ENCODE results near the gene GADD45A.
"Not testable (repeated sequence)": the region's sequence is repeated elsewhere in the genome, so short reads cannot be mapped to it uniquely, and the experiment has no call there.

The GADD45A gene, protein sequence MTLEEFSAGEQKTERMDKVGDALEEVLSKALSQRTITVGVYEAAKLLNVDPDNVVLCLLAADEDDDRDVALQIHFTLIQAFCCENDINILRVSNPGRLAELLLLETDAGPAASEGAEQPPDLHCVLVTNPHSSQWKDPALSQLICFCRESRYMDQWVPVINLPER

DNA sequence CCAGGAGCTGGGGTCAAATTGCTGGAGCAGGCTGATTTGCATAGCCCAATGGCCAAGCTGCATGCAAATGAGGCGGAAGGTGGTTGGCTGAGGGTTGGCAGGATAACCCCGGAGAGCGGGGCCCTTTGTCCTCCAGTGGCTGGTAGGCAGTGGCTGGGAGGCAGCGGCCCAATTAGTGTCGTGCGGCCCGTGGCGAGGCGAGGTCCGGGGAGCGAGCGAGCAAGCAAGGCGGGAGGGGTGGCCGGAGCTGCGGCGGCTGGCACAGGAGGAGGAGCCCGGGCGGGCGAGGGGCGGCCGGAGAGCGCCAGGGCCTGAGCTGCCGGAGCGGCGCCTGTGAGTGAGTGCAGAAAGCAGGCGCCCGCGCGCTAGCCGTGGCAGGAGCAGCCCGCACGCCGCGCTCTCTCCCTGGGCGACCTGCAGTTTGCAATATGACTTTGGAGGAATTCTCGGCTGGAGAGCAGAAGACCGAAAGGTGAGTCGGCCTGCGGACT lies at the start of gene GADD45A:
GADD45A (plus strand) TSS at position 135 of the 491 bp plus-strand sequence; CDS start at position 429, 294 bp downstream.
- peak; percentile 99 for DNase-seq (ENCODE audit: low read depth)

DNA sequence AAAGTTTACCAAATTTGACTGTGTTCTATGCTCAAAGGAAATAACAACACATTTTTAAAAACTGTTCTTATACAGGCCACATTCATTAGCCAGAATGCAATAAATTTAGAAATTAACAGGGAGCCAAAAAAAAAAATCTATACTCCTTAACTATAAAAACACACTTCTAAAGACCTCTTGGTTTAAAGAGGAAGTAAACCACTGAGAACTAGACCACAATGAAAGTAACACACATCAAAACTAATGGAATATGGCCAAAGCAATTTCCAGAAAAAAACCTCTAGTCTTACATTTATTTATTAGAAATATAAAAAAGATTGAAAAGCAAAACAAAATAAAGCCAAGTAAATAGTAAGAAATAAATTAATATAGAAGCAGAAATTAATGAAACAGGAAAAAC lies 48.9 kb upstream of the GADD45A start:
- no peak for DNase-seq (ENCODE audit: low read depth)

DNA sequence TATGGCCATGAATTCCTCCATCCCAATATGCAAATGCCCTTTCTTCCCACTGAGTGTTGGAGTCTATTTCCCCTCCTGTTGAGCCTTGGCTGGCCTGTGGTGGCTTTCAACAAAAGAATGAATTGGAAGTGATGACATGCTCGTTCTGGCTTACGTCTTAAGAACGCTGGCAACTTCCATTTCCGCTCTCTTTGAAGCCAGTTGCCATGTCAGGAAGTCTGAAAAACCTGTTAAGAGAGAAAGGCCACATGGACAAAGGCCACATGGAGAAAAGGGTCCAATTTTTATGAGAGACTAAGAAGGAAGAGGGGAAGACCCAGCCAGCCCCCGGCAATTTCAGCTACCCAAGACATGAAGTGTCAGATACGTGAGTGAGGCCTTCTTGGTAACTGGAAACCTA lies 45.6 kb upstream of the GADD45A start:
- no peak for DNase-seq (ENCODE audit: low read depth)

DNA sequence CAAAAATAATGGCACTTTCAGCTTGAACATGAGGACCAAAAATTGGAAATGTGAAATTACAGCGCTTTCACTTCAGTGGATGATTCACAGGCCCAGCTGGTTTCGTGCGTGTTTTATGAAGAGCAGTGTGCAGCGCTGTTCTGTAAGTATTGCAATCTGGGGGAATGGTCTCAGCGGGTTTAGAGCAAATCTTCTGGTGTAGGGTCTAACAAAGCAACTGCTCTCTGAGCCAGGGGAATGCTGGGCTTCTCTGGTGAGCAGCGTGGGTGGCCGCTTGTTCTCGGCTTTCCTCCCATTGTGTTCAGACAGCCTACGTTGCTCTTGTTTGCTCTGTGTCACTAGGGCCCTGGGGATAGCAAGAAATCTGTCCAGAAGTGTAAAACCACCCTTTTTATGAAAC lies 42.4 kb upstream of the GADD45A start:
- DNase-seq (ENCODE audit: low read depth), result no peak

DNA sequence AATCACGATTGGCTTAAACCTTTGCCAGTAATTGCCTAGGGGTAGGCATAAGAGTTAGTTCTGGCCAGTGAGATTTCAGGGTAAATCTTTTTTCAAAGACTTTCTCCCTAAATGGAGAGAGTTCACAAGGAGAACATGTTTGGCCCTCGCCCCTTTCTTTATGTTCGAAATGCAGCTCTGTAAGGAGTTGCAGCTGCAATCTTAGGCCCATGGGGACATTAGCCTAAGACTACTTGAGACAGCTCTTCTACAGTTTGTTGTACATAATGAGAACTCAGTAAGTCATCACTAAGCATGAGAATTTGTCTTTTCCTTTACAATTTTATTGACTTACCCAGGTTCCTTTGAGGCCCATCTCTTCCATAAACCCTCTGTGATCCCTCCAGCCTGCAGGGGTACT lies 40.4 kb upstream of the GADD45A start:
- DNase-seq (ENCODE audit: low read depth), result no peak

DNA sequence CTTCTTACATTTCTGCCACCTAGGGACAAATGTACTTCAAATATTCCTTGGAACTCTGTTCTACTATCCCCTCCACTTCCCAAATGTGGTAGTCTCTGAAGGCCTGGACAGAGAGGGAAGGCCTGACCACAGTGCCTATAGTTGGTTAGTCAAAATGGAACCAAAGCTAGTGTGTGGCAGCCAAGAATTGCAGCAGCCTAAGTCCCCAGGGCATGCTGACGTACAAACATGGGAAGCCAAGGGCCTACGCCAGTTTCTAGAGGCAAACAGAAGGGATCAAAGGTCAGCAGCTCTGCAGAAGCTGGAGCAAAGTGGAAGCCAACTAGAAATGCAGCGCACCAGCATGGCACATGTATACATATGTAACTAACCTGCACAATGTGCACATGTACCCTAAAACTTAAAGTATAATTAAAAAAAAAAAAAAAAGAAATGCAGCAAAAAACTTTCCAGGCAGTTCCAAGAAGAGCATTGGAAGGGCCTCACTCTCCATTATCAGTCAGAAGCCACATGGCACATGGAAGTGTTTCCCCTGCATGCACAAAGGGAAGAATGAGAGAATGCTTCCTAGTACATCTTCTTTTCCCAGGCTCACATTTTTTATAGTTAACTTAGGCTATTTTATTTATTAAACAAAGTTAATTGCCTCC lies 39.4 kb upstream of the GADD45A start:
- DNase-seq (ENCODE audit: low read depth), result no peak

DNA sequence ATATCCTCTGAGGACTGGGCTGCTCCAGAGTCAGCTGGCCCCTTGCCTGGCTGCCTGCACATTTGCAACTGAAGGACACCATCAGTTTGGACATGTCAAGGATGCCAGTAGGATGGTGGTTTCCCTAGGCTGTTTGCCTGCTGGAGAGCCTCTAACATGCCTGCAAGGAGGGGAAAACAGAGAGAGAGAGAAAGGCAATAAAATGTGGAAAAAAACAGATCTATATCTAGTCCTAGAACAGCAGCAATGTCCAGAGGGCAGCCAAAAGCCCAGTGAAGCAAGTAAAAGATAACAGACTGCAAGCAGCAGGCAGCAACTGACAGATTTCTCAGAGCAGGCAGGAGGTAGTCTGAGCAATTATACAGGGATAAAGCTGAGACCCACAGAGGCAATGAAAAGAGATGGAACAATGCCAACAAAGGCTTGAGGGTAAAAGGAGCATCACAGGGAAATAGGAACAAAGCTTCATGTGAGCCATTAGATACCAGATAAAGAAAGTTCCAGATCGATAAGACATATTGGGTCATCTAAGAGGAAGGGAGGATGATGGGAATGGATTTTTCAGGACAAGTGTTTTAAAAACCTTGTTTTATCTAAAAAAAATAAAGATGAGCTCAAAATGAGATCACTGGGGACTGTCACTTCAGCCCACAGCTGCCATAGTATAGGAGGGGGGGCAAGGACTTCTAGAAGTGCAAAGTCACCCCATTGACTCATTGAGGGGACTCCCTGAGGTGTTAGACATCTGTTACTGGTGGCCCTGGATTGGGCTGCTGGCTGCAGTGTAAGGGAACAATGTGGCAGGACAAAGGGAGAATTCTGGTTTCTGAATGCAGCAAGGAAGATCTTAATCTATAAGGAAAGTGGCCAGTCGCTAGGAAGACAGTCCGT lies 38.6 kb upstream of the GADD45A start:
- no peak for DNase-seq (ENCODE audit: low read depth)

DNA sequence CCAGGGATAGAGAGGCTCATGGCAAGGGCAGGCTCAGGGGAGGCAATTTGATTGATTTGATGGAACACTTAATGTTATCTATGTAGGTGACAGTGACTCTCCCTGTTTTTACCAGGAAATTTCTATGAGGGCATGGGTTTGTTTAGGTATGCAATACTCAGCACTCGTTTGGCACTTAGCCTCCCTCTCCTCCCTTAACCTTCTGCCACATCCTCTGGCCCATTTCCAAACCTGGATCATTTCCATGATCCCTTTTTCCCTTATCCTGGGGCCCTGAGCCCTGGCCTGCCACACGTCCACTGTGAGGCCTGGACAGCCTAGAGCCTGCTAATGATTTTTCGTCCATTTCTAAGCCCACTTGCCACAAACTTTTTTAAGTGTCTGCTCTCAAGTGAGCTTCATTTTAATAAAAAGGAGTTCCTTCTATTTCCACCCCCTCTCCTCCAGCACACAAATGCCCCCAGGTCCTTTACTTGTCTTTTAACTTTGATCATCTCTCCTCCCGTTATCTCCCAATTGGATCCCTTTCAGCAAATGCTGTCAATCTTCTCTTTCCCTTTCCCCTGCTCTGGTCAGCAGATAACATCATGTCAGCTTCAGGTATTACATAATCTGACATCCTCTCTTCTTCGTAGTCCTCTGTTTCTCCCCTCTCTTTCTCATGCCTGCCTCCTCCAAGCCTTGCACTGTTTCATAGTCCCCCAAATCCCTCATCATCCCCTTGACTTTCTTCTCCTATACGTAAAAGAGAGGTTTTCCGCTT lies 37.8 kb upstream of the GADD45A start:
- DNase-seq (ENCODE audit: low read depth), result peak; percentile 41

DNA sequence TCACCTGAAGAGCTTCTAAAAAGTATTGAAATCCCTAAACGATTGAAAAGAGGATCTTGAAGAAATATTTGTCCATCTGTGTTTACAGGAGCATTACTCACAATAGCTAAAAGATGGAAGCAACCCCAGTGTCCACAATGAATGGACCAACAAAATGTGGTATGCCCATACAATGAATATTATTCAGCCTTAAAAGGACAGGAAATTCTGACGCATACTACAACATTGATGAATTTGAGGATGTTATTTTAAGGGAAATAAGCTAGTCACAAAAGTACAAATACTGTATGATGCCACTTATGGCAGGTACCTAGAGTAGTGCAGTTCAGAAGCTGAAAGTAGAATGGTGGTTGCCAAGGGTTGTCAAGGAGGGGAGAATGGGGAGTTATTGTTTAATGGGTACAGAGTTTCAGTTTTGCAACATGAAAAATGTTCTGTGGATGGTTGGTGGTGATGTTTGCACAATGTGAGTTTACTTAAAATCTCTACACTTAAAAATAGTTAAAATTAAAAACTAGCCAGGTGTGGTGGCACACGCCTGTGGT lies 37.1 kb upstream of the GADD45A start:
- no peak for DNase-seq (ENCODE audit: low read depth)

DNA sequence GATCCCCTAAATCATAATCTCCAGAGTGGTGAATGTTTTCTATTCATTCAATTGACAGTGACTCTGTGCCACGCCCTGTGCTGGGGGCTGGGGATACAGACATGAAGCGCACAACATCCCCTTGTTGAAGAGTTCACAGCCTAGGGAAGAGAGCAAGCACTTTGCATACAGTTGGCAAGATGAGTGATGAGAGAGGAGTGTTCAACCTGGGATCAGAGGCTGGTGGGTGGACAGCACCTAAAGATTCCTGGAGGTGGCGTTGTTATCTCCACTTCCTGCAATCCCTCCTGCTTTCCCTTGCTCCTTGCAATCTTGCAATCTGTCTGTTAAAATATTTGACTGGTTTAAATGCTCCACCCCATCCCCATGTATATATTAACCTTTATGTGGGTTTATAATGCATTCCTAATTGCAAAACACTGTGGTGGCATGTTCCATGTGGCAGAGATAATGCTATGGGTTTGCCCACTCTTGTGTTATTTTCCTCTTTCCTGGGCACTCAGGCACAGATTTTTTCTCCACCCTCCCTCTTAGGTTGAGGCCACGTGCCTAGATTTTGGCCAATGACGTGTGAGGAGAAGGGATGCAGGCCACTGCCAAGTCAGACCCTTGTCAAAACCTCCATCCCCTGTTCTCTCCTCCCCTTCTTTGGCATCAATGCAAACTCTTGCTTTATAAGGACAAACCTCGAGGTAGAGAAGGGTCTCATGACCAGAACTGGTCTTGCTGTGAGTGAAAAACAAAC lies 36.2 kb upstream of the GADD45A start:
- DNase-seq (ENCODE audit: low read depth), result no peak

DNA sequence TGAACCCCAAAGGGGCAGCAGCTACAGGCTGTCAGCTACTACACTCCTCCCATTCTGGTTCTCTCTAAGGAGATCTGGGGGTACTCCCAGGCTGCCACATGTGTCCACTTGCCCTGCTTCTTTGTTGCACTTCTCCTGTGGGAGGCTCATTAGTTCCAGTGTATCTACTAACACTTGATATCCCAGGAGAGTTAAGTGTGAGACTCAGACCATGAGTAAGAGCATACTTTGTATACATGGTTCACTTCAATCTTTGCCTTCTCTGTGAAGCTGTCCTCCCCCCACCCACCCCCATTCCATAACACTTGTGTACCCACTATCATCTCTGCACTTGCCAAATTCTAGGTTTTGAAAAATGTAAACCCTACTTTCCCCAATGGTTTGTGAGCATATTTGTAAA lies 34.9 kb upstream of the GADD45A start:
- DNase-seq (ENCODE audit: low read depth), result no peak

DNA sequence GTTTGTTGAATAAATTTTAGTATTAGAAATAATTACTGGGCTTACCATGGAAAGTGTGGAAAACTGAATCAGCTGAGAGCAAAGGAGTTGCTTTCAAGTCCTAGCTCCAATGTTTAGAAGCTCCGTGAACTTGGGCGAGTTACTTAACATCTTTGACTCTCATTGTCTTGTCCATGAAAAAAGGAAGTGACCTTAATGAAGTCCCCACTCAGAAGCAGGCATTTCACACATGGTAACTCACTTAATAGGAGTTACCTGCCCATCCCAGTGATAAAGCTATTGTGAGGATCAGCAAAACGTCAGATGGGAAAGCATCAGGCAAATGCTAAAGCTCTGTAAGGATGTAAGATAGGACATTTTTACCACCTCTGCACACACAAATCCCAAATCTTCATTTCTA lies 34.0 kb upstream of the GADD45A start:
- no peak for DNase-seq (ENCODE audit: low read depth)

DNA sequence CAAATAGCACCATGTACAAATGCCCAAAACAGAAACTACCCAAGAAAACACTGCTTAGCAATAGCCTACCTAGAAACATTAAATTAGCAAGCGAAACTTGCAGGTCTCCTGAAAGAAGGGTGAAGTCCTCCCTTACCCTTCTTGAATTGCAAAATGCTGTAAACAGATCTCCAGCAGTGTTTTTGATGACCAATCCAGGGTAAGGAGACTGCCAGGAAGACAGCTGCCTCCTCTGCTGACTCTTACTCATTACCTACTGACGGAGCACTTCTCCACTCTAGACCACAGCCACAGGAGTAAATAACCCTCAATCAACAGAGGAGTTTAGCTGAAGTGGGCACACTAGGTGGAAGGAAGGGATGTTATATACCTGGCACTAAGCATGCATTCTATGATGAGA lies 32.2 kb upstream of the GADD45A start:
- DNase-seq (ENCODE audit: low read depth), result no peak

DNA sequence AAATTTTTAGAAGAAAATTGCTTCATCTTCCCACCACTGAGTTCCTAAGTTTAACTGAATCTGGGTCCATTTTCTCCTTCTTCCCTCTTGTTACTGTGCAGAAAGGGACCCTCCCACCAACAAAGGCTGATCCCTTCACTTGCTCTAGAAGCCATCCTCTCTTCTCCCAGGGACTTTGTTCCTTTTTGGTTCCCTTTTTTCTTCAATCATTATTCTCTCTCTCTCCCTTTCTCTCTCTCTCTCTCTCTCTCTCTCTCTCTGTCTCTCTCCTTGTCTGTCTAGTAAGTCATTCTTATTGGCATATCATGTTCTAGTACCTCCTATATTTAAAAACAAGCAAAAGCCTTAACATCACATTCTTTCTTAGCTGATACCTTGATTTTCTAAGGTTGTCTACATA lies 31.7 kb upstream of the GADD45A start:
- DNase-seq (ENCODE audit: low read depth), result no peak

DNA sequence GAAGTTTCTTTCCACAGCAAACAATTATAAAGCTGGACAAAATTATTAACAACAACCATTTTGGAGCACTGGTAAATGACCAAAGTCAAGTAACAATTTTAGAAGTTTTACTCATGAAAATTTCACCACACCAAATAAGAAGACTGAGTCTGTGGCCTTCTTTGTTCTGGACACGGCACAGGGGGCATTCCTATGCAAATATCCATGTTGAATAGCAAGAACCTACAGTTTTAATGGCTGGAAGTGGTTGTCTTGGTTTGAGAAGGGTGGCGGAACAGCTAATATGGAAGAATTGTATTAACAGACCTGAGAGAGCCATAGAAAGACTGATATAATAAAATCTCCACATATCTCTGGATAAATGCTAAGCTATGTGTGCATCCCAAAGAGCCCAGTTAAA lies 29.4 kb upstream of the GADD45A start:
- no peak for DNase-seq (ENCODE audit: low read depth)

DNA sequence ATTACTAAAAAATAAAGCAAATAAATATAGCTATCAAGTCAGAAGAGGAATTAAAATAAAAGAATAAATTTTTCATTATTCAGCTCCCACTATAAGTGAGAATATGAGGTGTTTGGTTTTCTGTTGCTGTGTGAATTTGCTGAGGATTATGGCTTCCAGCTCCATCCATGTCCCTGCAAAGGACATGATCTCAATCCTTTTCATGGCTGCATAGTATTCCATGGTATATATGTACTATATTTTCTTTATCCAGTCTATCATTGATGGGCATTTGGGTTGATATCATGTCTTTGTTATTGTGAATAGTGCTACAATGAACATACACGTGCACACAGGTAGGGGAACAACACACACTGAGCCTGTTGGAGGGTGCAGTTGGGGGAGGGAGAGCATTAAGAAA lies 27.8 kb upstream of the GADD45A start:
- not testable (repeated sequence) for DNase-seq (ENCODE audit: low read depth)

DNA sequence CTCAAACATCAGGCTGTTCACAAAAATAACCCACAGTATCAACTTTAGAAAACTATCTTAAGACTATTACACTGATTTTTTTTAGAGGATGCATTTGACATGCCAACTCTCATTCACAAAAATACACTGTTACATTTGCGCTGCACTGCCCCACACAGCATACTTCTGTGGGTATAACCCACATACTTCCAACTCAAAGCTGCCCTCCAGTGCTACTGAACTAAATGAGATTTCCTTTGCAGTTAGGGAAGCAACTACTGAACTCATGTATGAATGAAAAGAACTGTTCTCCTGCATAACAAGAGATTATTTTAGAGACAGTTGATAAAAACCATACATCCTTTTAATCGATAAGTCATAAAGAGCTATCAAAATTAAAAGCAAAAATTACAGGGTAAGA lies 25.8 kb upstream of the GADD45A start:
- no peak for DNase-seq (ENCODE audit: low read depth)

DNA sequence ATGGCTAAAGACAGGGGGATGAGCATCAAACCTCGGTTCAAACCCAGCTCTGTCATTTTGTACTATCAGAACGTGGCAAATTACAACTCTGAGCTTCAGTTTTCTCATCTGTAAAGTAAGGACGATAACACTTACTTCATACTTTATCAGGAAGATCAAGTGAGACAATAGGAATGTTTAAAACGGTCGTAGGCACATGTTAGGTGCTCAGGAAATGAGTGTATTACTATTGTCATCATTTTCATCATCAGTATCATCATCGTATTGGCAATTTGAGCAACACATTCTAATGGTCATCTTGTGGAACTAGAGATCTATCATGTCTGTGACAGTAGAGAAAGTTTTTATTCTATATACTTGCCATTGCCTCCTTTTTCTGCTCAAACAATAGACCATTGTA lies 22.1 kb upstream of the GADD45A start:
- DNase-seq (ENCODE audit: low read depth), result no peak

DNA sequence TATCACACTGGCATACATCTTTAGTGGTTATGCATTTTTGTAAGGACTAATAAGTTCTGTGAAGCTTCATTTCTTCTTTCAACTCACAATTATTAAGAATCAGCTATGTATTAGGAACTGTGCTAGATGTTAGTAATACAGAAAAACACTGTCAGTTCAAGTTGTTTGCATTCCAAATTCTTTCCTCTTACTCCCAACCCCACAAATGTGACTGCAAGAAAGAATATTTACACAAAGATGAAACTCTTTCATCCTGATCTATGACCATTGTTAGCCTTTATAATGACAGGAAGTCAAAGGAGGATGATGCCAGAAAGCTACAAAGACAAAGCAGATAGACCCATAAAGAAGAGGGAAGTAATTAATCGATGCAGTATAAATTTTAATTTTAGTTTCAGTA lies 21.0 kb upstream of the GADD45A start:
- DNase-seq (ENCODE audit: low read depth), result no peak

DNA sequence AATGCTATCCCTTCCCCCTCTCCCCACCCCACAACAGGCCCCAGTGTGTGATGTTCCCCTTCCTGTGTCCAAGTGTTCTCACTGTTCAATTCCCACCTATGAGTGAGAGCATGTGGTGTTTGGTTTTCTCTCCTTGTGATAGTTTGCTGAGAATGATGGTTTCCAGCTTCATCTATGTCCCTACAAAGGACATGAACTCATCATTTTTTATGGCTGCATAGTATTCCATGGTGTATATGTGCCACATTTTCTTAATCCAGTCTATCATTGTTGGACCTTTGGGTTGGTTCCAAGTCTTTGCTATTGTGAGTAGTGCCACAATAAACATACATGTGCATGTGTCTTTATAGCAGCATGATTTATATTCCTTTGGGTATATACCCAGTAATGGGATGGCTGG lies 19.7 kb upstream of the GADD45A start:
- not testable (repeated sequence) for DNase-seq (ENCODE audit: low read depth)

DNA sequence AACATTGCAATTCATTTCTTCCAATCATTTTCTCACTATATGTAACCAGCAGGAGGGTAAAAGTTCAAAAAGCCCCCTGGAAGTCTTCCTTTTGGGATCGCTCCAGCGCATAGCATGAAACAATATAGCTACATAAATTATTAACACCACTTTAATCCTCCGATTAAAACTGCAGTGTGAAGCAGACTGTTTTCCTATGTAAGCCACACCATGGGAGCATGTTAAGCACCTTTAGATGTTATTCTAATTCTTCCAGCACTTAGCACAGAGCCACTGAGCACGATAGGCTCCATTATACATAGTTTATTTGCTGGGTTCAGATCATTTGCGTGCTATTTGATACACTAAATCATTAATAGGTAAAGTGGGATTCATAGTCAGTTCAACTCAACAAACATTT lies 18.4 kb upstream of the GADD45A start:
- DNase-seq (ENCODE audit: low read depth), result no peak

Data from HS-27A (cell line).